GM12878 (cell line): ENCODE data around the gene ALPP. TPM values are rescaled to one million over a fixed set of nuclear protein-coding genes. Genes with fewer than 3 reads are reported as not detected.

Experiments
- ATAC-seq: fragments of 200-7000 bp; cut with Tn5 transposase; 3 replicates; pipeline ENCODE4 v1.9.1; 2020; ENCODE audit warnings: mild to moderate bottlenecking, moderate library complexity
- BruUV-seq: library from RNA; stranded (reverse); fragments of 400-500 nt; replicated peaks from 2 replicates; lab custom pipeline; 2021; lab: Mats Ljungman, UMichigan
- CTCF ChIA-PET: fragments of 300-600 bp; sonication (Branson Sonifier 250); formaldehyde crosslinking; extraction: SDS; loops from one replicate; lab custom pipeline; 2021; ENCODE audit warnings: inconsistent platforms; lab: Yijun Ruan, JAX
- POLR2A ChIA-PET: fragments of 350-600 bp; formaldehyde crosslinking; extraction: SDS; loops from one replicate; lab custom pipeline; 2021; ENCODE audit warnings: inconsistent platforms; lab: Charles Lee
- RAD21 ChIA-PET: fragments of 300-600 bp; sonication (Branson Sonifier 250); formaldehyde crosslinking; loops from one replicate; lab custom pipeline; 2023; ENCODE audit warnings: antibody characterized with exemption; ENCODE audit not compliant: unreplicated experiment; lab: Charles Lee
- SMC1A ChIA-PET: fragments of 300-600 bp; sonication (Branson Sonifier 250); formaldehyde crosslinking; loops from one replicate; lab custom pipeline; 2023; ENCODE audit not compliant: unreplicated experiment, uncharacterized antibody; lab: Charles Lee
- DNase-seq: peaks from one replicate; pipeline ENCODE4 v3.0.0-alpha.2; 2011; ENCODE audit warnings: low read depth, low spot score
- FAIRE-seq: peaks from 3 replicates; lab custom pipeline; 2011; peaks lifted over from hg19 to GRCh38; lab: Jason Lieb, UNC
- H2AFZ ChIP-seq: 2 replicates; pipeline ENCODE4 v1.6.0; 2011; ENCODE audit warnings: low read depth, low read length, control low read depth; ENCODE audit not compliant: control insufficient read depth
- H3K27ac ChIP-seq: 2 replicates; pipeline ENCODE4 v1.5.1; 2011; ENCODE audit warnings: control low read depth; ENCODE audit not compliant: control insufficient read depth, insufficient read depth
- H3K27me3 ChIP-seq, 2 experiments: replicated peaks in 1 of 2; 2 replicates each; pipeline versions ENCODE4 v1.6.0 to v1.6.1; 2011; ENCODE audit warnings: low read length in 1 of 2; ENCODE audit not compliant: control insufficient read depth in 2 of 2, insufficient read depth in 2 of 2
- H3K36me3 ChIP-seq, 2 experiments: 2 replicates each; pipeline ENCODE4 v1.5.1; 2011; ENCODE audit warnings: low read length in 1 of 2; ENCODE audit not compliant: control insufficient read depth in 2 of 2, insufficient read depth in 2 of 2
- H3K4me1 ChIP-seq: 2 replicates; pipeline ENCODE4 v1.6.1; 2011; ENCODE audit warnings: mild to moderate bottlenecking, low read length, moderate library complexity, mixed read lengths; ENCODE audit not compliant: control insufficient read depth, insufficient read depth
- H3K4me2 ChIP-seq: 2 replicates; pipeline ENCODE4 v1.6.0; 2011; ENCODE audit warnings: control low read depth; ENCODE audit not compliant: control insufficient read depth, insufficient read depth
- H3K4me3 ChIP-seq: fragments of 200-600 bp; sonication (generic); 2 replicates; pipeline ENCODE4 v1.5.1; 2016
- H3K79me2 ChIP-seq: 2 replicates; pipeline ENCODE4 v1.6.0; 2011; ENCODE audit warnings: low read length; ENCODE audit not compliant: control insufficient read depth, insufficient read depth
- H3K9ac ChIP-seq: 2 replicates; pipeline ENCODE4 v1.8.0; 2011; ENCODE audit warnings: low read length, control low read depth, mixed read lengths; ENCODE audit not compliant: control insufficient read depth, insufficient read depth
- H3K9me3 ChIP-seq: replicated peaks from 3 replicates; pipeline ENCODE4 v1.5.1; 2011; ENCODE audit warnings: mild to moderate bottlenecking, low read length; ENCODE audit not compliant: control insufficient read depth, insufficient read depth
- H4K20me1 ChIP-seq: 2 replicates; pipeline ENCODE4 v1.6.0; 2011; ENCODE audit not compliant: control insufficient read depth, insufficient read depth
- BACH1 ChIP-seq: fragments of 450-650 bp; IDR thresholded peaks from 2 replicates; pipeline ENCODE4 v1.6.1; 2017; ENCODE audit warnings: mild to moderate bottlenecking, borderline replicate concordance
- EGR1 ChIP-seq, 2 experiments: IDR thresholded peaks; 1 replicate in 1 of 2; 2 replicates in 1 of 2; pipeline ENCODE4 v1.6.1; 2011 to 2012; ENCODE audit warnings: low read depth in 2 of 2, low read length in 2 of 2, borderline replicate concordance in 1 of 2, mild to moderate bottlenecking in 1 of 2, moderate library complexity in 1 of 2
- ETV6 ChIP-seq, 2 experiments: fragments of 450-650 bp in 1 of 2; IDR thresholded peaks in 1 of 2; conservative IDR thresholded peaks in 1 of 2; 2 replicates each; pipeline ENCODE4 v1.6.1; 2014; ENCODE audit warnings: antibody characterized with exemption in 1 of 2, borderline replicate concordance in 1 of 2, low read depth in 1 of 2, mild to moderate bottlenecking in 1 of 2, moderate library complexity in 1 of 2
- FOXM1 ChIP-seq: IDR thresholded peaks from 2 replicates; pipeline ENCODE4 v1.6.1; 2012; ENCODE audit warnings: low read depth, mild to moderate bottlenecking, inconsistent platforms, low read length, moderate library complexity
- HDAC6 ChIP-seq: fragments of 200-600 bp; sonication (generic); IDR thresholded peaks from one replicate; pipeline ENCODE4 v1.8.0; 2017; ENCODE audit warnings: antibody characterized with exemption; ENCODE audit not compliant: unreplicated experiment
- KDM1A ChIP-seq: fragments of 200-600 bp; sonication (generic); IDR thresholded peaks from 2 replicates; pipeline ENCODE4 v1.6.1; 2016; ENCODE audit warnings: borderline replicate concordance
- LARP7 ChIP-seq: fragments of 450-650 bp; IDR thresholded peaks from 2 replicates; pipeline ENCODE4 v1.6.1; 2017; ENCODE audit warnings: mild to moderate bottlenecking
- MEF2A ChIP-seq: IDR thresholded peaks from 2 replicates; pipeline ENCODE4 v1.6.1; 2011; ENCODE audit warnings: low read depth, mild to moderate bottlenecking, low read length, moderate library complexity; ENCODE audit not compliant: insufficient read depth
- POLR2AphosphoS2 ChIP-seq: IDR thresholded peaks from 2 replicates; pipeline ENCODE4 v1.6.1; 2011; ENCODE audit warnings: low read depth, mild to moderate bottlenecking, low read length, improper control_type of control experiment, moderate library complexity
- RAD21 ChIP-seq: IDR thresholded peaks from 2 replicates; pipeline ENCODE4 v1.6.1; 2011; ENCODE audit warnings: mild to moderate bottlenecking, low read depth, low read length, moderate library complexity; ENCODE audit not compliant: insufficient read depth
- RUNX3 ChIP-seq: IDR thresholded peaks from 2 replicates; pipeline ENCODE4 v1.6.1; 2012; ENCODE audit warnings: low read length, inconsistent platforms
- TCF12 ChIP-seq: IDR thresholded peaks from 2 replicates; pipeline ENCODE4 v1.6.1; 2011; ENCODE audit warnings: low read depth, mild to moderate bottlenecking, low read length
- WRNIP1 ChIP-seq: IDR thresholded peaks from 2 replicates; pipeline ENCODE4 v1.6.1; 2011; ENCODE audit warnings: low read depth, low read length, improper control_type of control experiment, borderline replicate concordance
- ZSCAN29 ChIP-seq: fragments of 450-650 bp; IDR thresholded peaks from 2 replicates; pipeline ENCODE4 v1.6.1; 2017; ENCODE audit warnings: mild to moderate bottlenecking, moderate library complexity
- WGBS: methylation state at CpG from one replicate; pipeline ENCODE4 v1.1.6; 2016; ENCODE audit warnings: low lambda C conversion rate; ENCODE audit not compliant: insufficient replicate concordance, insufficient coverage; ENCODE audit errors: missing lambda C conversion rate; 5-methylcytosine and 5-hydroxymethylcytosine counted together
- in situ Hi-C: fragments of 300-500 bp; cut with MboI; formaldehyde crosslinking; loops from 9 replicates; pipeline ENCODE4 v1.14.3; 2018; ENCODE audit warnings: mixed read lengths
- intact Hi-C: fragments of 100-400 bp; cut with micrococcal nuclease; formaldehyde crosslinking; loops from one replicate; pipeline ENCODE4 v1.14.2; 2022; ENCODE audit not compliant: unreplicated experiment
- polyA plus RNA-seq, 11 experiments: library from polyadenylated mRNA; depleted of rRNA in 4 of 11; unstranded in 6 of 11; stranded (reverse) in 5 of 11; fragments of >200 nt; fragmentation: Nextera tagmentation in 4 of 11; fragmentation: Illumina TruSeq in 1 of 11; extraction: Ambion mirVana in 4 of 11; extraction: Trizol in 1 of 11; gene quantifications; 1 replicate in 1 of 11; 2 replicates in 10 of 11; pipeline versions ENCODE4 v1.2.1 to v1.2.3, GENCODE V29; 2011 to 2016; ENCODE audit warnings: inconsistent platforms in 2 of 11, missing spikeins in 2 of 11, low read depth in 1 of 11
- total RNA-seq, 4 experiments: library from RNA; depleted of rRNA in 3 of 4; stranded (reverse); fragments of >200 nt in 3 of 4; fragmentation: Illumina TruSeq in 1 of 4; extraction: Trizol in 1 of 4; gene quantifications; 2 replicates each; pipeline versions ENCODE4 v1.2.1 to v1.2.3, GENCODE V29; 2013 to 2021
- TF ChIP-seq, protein P1 (sequence below): fragments of 450-650 bp; conservative IDR thresholded peaks from 2 replicates; pipeline ENCODE4 v1.6.1; 2017; ENCODE audit warnings: mild to moderate bottlenecking, moderate library complexity
- TF ChIP-seq, protein P2 (sequence below): IDR thresholded peaks from 2 replicates; pipeline ENCODE4 v1.6.1; 2012; ENCODE audit warnings: low read depth, low read length, improper control_type of control experiment

The ALPP gene
- total and polyA plus RNA-seq, 10 of the 15 experiments (the other 5 are each of a cell fraction or from before 2014, with no cell fraction given) = 0.21 TPM; not detected in 9

DNA sequence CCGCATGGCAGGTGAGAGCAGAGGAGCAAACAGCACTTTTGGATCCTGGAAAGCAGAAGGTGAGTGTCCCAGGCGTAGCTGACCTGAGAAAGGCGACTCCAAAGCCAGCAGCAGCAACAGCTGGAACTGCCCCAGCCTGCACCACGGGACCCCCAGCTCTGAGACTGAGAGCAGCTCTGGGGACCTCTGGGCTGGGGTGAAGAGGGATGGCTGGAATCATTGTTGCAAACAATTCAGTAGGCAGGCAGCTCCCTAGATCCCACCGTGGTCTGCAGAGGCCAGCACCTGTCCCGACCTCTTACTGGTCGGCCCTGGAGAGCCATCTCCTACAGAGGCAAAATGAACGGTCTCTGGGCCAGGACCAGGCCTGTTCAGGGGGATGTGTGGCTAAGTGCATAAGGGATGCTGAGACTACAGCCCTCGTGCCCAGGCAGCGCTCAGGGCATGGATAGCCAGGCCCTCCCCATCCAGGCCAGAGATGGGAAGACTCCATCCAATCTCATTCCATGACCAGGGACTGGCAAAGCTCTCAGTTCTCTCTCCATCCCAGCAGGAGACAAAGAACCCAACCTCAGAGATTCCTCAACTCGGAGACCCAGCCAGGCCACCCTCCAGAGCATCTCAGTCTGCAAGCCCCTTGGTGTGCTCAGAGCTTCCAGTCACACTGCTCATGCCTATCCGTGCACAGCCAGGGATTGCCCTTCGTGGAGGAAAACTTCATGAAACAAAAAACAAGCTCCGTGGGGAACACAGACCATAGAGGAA, 38.2 kb upstream of the ALPP start:
- RAD21 ChIA-PET = interaction anchor here (1.7 kb wide), 1 partner anchor 99 kb away, joined by 4 read pairs; no protein-coding TSS in a partner anchor
- Histone ChIP-seq H3K79me2 (no peaks in the 10 kb centered on the region), H3K9ac (no peak overlapping the region), H2AFZ (no peak overlapping the region), H4K20me1 (no peaks in the 10 kb centered on the region), H3K27me3 (no peaks in the 10 kb centered on the region), H3K27ac (no peak overlapping the region), H3K4me3 (no peak overlapping the region), H3K36me3 (peaks cover 0 to 5% of the 10 kb centered on the region in 2 experiments; a peak in 2 of 4 replicates), H3K4me1 (no peaks in the 10 kb centered on the region), H3K4me2 (no peak overlapping the region), H3K9me3 (no peaks in the 10 kb centered on the region)
- POLR2A ChIA-PET = no interaction called here
- CTCF ChIA-PET = no interaction called here
- in situ Hi-C loops (no loop called here), intact Hi-C loops (no loop called here)
- no peak for TF ChIP-seq BACH1
- TF ChIP-seq ZSCAN29 = no peak
- TF ChIP-seq FOXM1 = no peak
- TF ChIP-seq HDAC6 = no peak
- TF ChIP-seq TCF12 = no peak
- TF ChIP-seq WRNIP1 = no peak
- TF ChIP-seq MEF2A = no peak
- no peak for TF ChIP-seq LARP7
- no peak for TF ChIP-seq RUNX3
- TF ChIP-seq, protein P1, sequence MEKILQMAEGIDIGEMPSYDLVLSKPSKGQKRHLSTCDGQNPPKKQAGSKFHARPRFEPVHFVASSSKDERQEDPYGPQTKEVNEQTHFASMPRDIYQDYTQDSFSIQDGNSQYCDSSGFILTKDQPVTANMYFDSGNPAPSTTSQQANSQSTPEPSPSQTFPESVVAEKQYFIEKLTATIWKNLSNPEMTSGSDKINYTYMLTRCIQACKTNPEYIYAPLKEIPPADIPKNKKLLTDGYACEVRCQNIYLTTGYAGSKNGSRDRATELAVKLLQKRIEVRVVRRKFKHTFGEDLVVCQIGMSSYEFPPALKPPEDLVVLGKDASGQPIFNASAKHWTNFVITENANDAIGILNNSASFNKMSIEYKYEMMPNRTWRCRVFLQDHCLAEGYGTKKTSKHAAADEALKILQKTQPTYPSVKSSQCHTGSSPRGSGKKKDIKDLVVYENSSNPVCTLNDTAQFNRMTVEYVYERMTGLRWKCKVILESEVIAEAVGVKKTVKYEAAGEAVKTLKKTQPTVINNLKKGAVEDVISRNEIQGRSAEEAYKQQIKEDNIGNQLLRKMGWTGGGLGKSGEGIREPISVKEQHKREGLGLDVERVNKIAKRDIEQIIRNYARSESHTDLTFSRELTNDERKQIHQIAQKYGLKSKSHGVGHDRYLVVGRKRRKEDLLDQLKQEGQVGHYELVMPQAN = no peak
- TF ChIP-seq KDM1A = no peak
- no peak for TF ChIP-seq RAD21
- no peak for TF ChIP-seq POLR2AphosphoS2
- TF ChIP-seq EGR1 (IDR thresholded peaks at IDR 0.05; ENCODE audit: borderline replicate concordance in 1 of 2, low read depth in 2 of 2, low read length in 2 of 2) = no peak
- no peak for TF ChIP-seq ETV6 (conservative IDR thresholded peaks at IDR 0.05 in 1 of 2, IDR thresholded peaks at IDR 0.05 in 1 of 2; ENCODE audit: borderline replicate concordance in 1 of 2, low read depth in 1 of 2)
- TF ChIP-seq, protein P2, sequence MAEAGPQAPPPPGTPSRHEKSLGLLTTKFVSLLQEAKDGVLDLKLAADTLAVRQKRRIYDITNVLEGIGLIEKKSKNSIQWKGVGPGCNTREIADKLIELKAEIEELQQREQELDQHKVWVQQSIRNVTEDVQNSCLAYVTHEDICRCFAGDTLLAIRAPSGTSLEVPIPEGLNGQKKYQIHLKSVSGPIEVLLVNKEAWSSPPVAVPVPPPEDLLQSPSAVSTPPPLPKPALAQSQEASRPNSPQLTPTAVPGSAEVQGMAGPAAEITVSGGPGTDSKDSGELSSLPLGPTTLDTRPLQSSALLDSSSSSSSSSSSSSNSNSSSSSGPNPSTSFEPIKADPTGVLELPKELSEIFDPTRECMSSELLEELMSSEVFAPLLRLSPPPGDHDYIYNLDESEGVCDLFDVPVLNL = no peak
- DNase-seq (no peak), FAIRE-seq (no peak), ATAC-seq (no peak)
- 72% methylated on average over 14 of the region's 14 CpGs for WGBS
- BruUV-seq = no TSS peak
- SMC1A ChIA-PET = no interaction called here
